ENCODE data around the gene CYTH4.

The CYTH4 gene

GRCh38 chr22:37287550-37287951 is 5.2 kb downstream of the CYTH4 start:
- TF ChIP-seq MYC (IDR thresholded peaks at IDR 0.05; ENCODE audit: low read depth, low read length), result no peak
- TF ChIP-seq, protein P1, sequence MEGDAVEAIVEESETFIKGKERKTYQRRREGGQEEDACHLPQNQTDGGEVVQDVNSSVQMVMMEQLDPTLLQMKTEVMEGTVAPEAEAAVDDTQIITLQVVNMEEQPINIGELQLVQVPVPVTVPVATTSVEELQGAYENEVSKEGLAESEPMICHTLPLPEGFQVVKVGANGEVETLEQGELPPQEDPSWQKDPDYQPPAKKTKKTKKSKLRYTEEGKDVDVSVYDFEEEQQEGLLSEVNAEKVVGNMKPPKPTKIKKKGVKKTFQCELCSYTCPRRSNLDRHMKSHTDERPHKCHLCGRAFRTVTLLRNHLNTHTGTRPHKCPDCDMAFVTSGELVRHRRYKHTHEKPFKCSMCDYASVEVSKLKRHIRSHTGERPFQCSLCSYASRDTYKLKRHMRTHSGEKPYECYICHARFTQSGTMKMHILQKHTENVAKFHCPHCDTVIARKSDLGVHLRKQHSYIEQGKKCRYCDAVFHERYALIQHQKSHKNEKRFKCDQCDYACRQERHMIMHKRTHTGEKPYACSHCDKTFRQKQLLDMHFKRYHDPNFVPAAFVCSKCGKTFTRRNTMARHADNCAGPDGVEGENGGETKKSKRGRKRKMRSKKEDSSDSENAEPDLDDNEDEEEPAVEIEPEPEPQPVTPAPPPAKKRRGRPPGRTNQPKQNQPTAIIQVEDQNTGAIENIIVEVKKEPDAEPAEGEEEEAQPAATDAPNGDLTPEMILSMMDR (IDR thresholded peaks at IDR 0.05; ENCODE audit: low read depth, low read length), result no peak
- no peak for TF ChIP-seq POLR2A (IDR thresholded peaks at IDR 0.05; ENCODE audit: extremely low read depth, insufficient read length)
- no peak for TF ChIP-seq MAX (IDR thresholded peaks at IDR 0.05; ENCODE audit: low read depth, low read length)
- H3K4me3 ChIP-seq (ENCODE audit: low read depth, low read length), result no peak overlapping the region
- DNase-seq (ENCODE audit: low read depth), result no peak

- H3K4me3 ChIP-seq (ENCODE audit: low read depth, low read length), result no peak overlapping the region
- TF ChIP-seq MAX (IDR thresholded peaks at IDR 0.05; ENCODE audit: low read depth, low read length) (no peak), POLR2A (IDR thresholded peaks at IDR 0.05; ENCODE audit: extremely low read depth, insufficient read length) (no peak), MYC (IDR thresholded peaks at IDR 0.05; ENCODE audit: low read depth, low read length) (no peak)
- TF ChIP-seq, protein P1 (IDR thresholded peaks at IDR 0.05; ENCODE audit: low read depth, low read length), result no peak
- no peak for DNase-seq (ENCODE audit: low read depth)
These were observed 6.2 kb downstream of the CYTH4 start for GRCh38 chr22:37288521-37288920.

- DNase-seq (ENCODE audit: low read depth), result no peak
- TF ChIP-seq, protein P1 (IDR thresholded peaks at IDR 0.05; ENCODE audit: low read depth, low read length), result no peak
- TF ChIP-seq MYC (IDR thresholded peaks at IDR 0.05; ENCODE audit: low read depth, low read length), result no peak
- no peak for TF ChIP-seq POLR2A (IDR thresholded peaks at IDR 0.05; ENCODE audit: extremely low read depth, insufficient read length)
- no peak for TF ChIP-seq MAX (IDR thresholded peaks at IDR 0.05; ENCODE audit: low read depth, low read length)
- H3K4me3 ChIP-seq (ENCODE audit: low read depth, low read length), result no peak overlapping the region
These were observed 6.9 kb downstream of the CYTH4 start for GRCh38 chr22:37289156-37289735.

DNA sequence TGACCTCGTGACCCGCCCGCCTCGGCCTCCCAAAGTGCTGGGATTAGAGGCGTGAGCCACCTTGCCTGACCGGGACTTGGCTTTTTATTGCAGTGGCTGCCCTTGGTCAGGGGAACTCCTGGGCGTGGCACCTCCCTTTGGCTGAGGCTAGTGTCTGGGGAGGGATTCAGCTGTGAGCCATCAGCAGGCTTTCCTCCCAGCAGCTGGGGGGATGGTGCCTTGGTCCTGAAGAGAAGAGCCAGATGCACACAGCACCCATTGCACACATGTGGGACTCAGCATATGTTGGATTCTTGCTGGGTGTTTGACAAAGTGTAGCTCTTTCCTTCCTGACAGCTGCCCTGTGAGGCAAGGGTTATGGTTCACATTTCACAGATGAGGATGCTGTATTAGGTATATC is 8.4 kb downstream of the CYTH4 start:
- H3K4me3 ChIP-seq (ENCODE audit: low read depth, low read length), result no peak overlapping the region
- DNase-seq (ENCODE audit: low read depth), result no peak
- no peak for TF ChIP-seq MAX (IDR thresholded peaks at IDR 0.05; ENCODE audit: low read depth, low read length)
- TF ChIP-seq MYC (IDR thresholded peaks at IDR 0.05; ENCODE audit: low read depth, low read length), result no peak
- TF ChIP-seq, protein P1 (IDR thresholded peaks at IDR 0.05; ENCODE audit: low read depth, low read length), result no peak
- TF ChIP-seq POLR2A (IDR thresholded peaks at IDR 0.05; ENCODE audit: extremely low read depth, insufficient read length), result no peak

DNA sequence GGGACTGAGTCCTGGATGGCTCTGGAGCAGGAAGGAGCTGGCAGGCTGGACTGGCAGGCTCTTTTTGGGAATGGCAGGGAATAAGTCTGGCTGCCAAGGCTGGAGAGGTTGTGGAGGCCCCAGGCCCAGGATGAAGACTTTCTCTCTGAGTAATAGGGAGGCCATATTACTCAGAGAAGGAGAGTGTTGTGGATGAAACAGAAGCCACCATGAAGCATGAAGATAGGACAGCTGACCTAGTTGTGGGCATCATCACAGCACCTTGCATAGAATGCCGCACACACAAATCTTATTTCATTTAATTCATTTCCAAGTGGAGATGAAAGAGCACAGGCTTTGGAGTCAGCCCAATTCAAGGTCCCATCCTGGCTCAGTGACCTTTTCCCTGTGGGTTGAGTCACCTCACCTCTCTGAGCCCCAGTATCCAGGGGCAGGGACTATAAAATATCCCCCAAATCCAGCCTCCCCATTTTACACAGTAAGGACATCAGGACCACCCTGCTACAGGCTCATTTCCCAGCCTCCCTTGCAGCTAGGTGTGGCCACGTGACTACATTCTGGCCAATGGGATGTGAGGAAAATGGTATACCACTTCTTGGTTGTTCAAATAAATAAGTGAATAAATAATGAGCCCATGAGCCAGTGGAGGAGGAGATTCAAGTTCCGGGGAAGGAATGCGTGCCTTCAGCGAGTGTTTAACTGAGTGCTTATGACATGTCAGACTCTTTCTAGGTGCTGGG is 9.4 kb downstream of the CYTH4 start:
- no peak overlapping the region for H3K4me3 ChIP-seq (ENCODE audit: low read depth, low read length)
- TF ChIP-seq, protein P1 (IDR thresholded peaks at IDR 0.05; ENCODE audit: low read depth, low read length), result no peak
- TF ChIP-seq POLR2A (IDR thresholded peaks at IDR 0.05; ENCODE audit: extremely low read depth, insufficient read length) (no peak), MAX (IDR thresholded peaks at IDR 0.05; ENCODE audit: low read depth, low read length) (no peak), MYC (IDR thresholded peaks at IDR 0.05; ENCODE audit: low read depth, low read length) (no peak)
- no peak for DNase-seq (ENCODE audit: low read depth)

Data from NB4 (cell line).